LNCaP clone FGC (cell line): ENCODE measurements around the gene TMCC2.

ENCODE experiments used
- DNase-seq: peaks from one replicate; pipeline ENCODE4 v3.0.0-alpha.2; 2011; ENCODE audit warnings: low read depth
- H3K4me3 ChIP-seq: 2 replicates; pipeline ENCODE4 v1.5.1; 2011; ENCODE audit warnings: mild to moderate bottlenecking, low read depth, low read length, control low read depth
- TF ChIP-seq, protein P1 (sequence below): IDR thresholded peaks from 2 replicates; pipeline ENCODE4 v1.5.1; 2012; ENCODE audit warnings: mild to moderate bottlenecking; ENCODE audit not compliant: control insufficient read depth, insufficient read depth; ENCODE audit errors: extremely low read depth

TMCC2 gene

DNA sequence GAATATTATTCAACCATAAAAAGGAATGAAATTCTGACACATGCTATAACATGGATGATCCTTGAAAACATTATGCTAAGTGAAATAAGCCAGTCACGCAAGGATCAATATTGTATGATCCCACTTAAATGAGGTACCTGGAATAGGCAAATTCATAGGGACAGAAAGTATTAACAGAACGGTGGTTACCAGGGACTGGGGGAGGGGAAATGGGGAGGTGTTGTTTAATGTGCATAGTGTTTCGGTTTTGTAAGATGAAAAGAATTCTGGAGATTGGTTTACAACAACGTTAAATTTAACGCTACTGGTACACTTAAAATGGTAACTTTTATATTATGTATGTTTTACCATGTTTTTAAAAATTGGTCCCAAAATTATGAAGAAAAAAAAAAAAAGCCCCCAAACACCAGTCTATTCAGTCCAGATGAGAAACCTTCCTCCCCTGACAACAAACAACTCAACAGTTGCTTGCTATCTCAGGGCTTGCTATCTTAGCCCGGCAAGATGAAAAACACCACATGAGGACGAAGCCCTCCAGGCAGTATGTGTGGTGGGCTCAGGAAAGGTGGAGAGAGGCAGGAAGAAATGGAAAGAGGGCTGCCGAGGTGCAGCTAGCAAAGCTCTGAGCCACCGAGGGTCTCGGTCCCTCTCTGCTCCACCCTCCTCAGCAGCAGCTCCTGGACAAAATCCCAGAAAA is 85.3 kb downstream of the TMCC2 start:
- no peak overlapping the region for H3K4me3 ChIP-seq

GRCh38 chr1:205313563-205314308 is 86.0 kb downstream of the TMCC2 start:
- H3K4me3 ChIP-seq = no peak overlapping the region
- DNase-seq = no peak
- TF ChIP-seq, protein P1, sequence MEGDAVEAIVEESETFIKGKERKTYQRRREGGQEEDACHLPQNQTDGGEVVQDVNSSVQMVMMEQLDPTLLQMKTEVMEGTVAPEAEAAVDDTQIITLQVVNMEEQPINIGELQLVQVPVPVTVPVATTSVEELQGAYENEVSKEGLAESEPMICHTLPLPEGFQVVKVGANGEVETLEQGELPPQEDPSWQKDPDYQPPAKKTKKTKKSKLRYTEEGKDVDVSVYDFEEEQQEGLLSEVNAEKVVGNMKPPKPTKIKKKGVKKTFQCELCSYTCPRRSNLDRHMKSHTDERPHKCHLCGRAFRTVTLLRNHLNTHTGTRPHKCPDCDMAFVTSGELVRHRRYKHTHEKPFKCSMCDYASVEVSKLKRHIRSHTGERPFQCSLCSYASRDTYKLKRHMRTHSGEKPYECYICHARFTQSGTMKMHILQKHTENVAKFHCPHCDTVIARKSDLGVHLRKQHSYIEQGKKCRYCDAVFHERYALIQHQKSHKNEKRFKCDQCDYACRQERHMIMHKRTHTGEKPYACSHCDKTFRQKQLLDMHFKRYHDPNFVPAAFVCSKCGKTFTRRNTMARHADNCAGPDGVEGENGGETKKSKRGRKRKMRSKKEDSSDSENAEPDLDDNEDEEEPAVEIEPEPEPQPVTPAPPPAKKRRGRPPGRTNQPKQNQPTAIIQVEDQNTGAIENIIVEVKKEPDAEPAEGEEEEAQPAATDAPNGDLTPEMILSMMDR = no peak

More for the DNA sequence above, 85.3 kb downstream of the TMCC2 start:
- no peak for DNase-seq
- TF ChIP-seq, protein P1 = no peak

DNA sequence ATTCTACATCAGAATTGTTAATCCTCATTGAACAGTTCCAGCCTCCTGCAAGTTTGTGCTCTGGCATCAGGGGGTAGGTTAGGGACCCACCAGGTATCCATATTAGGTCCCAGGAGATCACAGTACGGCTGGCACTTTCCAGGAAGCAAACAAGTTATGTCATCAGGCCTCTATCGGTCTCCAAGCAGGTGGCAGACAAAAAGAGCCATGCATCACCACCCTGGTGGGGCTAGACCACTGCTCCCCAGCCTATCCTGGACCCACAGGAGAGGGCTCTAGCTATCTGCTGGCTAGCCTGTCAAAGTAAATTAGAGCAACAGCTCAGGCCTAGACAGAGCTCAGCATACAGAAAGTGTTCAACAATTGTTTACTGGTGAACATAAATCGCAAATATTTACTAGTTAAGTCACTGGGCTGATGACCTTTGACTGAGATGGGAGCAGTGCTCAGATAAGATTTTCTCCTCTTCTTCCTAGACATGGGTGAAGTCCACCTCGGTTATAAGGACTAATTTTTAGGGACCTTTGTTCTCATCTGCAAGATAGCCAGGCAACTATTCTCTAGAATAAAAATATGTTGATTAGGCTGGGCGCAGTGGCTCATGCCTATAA is 87.4 kb downstream of the TMCC2 start:
- no peak for DNase-seq
- TF ChIP-seq, protein P1 = no peak
- no peak overlapping the region for H3K4me3 ChIP-seq

GRCh38 chr1:205316161-205316566 is 88.4 kb downstream of the TMCC2 start:
- TF ChIP-seq, protein P1 = no peak
- H3K4me3 ChIP-seq = no peak overlapping the region
- peak; percentile 40 for DNase-seq

DNA sequence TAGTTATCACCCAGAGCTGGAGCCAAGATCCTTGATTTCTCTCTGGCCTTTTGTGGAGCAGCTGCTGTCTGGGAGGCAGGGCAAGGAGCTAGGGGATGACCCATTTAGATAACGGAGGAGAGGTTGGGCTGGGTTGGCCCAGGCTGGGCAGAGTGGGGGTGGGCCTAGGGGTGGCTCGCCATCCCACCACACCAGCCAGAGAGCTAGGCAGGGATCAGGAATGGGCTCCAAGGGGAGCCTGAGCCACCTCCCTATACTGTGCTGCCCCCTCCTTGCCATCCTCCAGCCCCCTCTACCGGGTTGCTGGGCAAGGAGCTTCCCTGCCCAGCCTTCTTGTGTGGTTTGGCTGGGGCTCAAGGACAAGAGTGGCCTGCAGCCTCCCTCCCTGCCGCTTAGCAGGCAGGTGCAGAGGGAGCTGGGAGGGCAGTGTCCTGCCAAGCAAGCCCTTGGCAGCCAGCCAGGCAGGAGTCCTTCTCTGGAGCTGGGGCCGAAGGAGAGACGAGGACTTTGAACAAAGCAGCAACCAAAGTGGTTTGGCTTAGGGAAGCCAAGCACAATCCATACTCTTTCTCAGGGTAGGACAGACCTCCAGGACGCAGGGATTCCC is 89.7 kb downstream of the TMCC2 start:
- TF ChIP-seq, protein P1 = peak; percentile 29
- H3K4me3 ChIP-seq = peak overlapping the region; percentile 44
- DNase-seq = peak; percentile 96

DNA sequence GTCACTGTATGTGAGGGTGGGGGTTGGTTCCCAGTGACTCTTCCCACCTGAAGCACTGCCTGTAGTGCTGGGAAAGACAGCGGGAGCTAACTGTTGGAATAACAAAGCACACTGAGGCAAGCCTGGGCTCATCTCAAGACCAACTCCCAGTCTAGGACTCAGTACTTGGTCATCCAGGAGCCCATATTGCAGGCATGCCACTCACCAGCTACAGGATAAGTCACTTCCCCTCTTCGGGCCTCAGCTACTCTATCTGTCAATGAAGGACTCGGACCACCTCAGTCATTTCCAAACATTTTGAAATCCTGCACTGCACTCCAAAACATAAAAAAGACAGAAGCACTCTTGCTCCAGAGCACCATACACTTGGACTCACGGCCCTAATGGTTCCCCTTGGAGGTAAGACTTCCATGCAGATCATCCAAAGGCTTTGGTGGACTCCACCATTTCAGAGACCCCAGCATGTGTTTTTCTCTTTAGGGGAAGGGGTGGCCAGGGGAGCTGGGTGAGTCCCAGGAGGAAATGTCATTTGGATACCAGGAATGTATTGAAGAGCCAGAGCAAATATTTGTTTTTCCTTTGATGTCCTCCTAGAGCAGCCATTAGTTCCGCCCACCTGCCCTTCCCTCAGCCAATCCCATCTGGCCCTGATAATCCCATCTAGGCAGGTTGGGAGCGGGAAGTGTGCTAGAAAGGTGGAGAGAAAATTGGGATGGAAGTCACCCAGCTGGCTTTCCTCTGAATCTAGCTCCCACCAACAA is 90.7 kb downstream of the TMCC2 start:
- peak overlapping the region; percentile 44 for H3K4me3 ChIP-seq
- TF ChIP-seq, protein P1 = no peak
- peak; percentile 94 for DNase-seq
